ENCODE measurements around the gene NEK9. TPM values are rescaled to one million over a fixed set of nuclear protein-coding genes. Genes with fewer than 3 reads are reported as not detected.

Gene NEK9
- total RNA-seq, 1 experiment from 2014 or later = 40.7 TPM

- intact Hi-C loops (cut with micrococcal nuclease; ENCODE audit: unreplicated experiment) (no loop called here), in situ Hi-C loops (cut with HindIII; ENCODE audit: low pct_unique_long_range_greater_than_20kb, low sequenced_read_pairs) (no loop called here)
- BruUV-seq (replicated peaks) = no TSS peak
- Histone ChIP-seq H3K9me3 (ENCODE audit: control insufficient read depth, insufficient read depth, low read depth, low read length) (no peaks in the 10 kb centered on the region), H3K4me3 (ENCODE audit: low read depth in 2 of 2, low read length in 2 of 2) (no peak overlapping the region), H3K4me1 (ENCODE audit: control insufficient read depth, insufficient read depth, low read length) (peaks cover 10% of the 10 kb centered on the region), H3K36me3 (ENCODE audit: control insufficient read depth, insufficient read depth, low read length) (peaks cover 2% of the 10 kb centered on the region), H3K27me3 (ENCODE audit: control insufficient read depth, insufficient read depth, low read length) (no peaks in the 10 kb centered on the region), H3K27ac (ENCODE audit: low read length) (no peak overlapping the region)
- DNase-seq (ENCODE audit: low read depth, low spot score) (no peak), ATAC-seq (no peak)
- CTCF ChIA-PET = no interaction called here
- POLR2A ChIA-PET = no interaction called here
- TF ChIP-seq POLR2AphosphoS5 (IDR thresholded peaks at IDR 0.05; ENCODE audit: low read depth, low read length) (no peak), SIN3A (IDR thresholded peaks at IDR 0.05; ENCODE audit: borderline replicate concordance, insufficient read depth, low read depth, low read length) (no peak), CTCF (IDR thresholded peaks at IDR 0.05) (no peak), REST (IDR thresholded peaks at IDR 0.05; ENCODE audit: insufficient read depth in 1 of 2, low read depth in 2 of 2, low read length in 1 of 2) (no peak), TCF7L2 (IDR thresholded peaks at IDR 0.05; ENCODE audit: low read depth, low read length) (no peak)
These were observed 66.4 kb downstream of the NEK9 start for GRCh38 chr14:75060420-75060819.

DNA sequence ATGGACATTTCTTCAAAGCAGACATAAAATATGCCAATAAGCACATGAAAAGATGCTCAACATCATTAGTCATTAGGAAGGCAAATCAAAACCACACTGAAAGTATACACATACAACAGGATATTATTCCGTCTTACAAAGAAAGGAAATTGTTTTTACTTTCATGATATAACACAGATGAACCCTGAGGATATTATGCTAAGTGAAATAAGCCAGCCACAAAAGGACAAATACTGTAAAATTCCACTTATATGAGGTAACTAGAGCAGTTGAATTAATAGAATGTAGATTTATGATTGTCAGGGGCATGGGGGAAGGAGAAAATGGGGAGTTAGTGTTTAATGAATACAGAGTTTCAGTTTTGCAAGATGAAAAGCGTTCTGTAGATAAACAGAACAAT is 67.2 kb downstream of the NEK9 start:
- intact Hi-C loops (cut with micrococcal nuclease; ENCODE audit: unreplicated experiment) (no loop called here), in situ Hi-C loops (cut with HindIII; ENCODE audit: low pct_unique_long_range_greater_than_20kb, low sequenced_read_pairs) (no loop called here)
- CTCF ChIA-PET = interaction anchor here (0.6 kb wide), 1 partner anchor 650 kb away, joined by 6 read pairs; no protein-coding TSS in a partner anchor
- no peak for TF ChIP-seq POLR2AphosphoS5 (IDR thresholded peaks at IDR 0.05; ENCODE audit: low read depth, low read length)
- no peak for TF ChIP-seq SIN3A (IDR thresholded peaks at IDR 0.05; ENCODE audit: borderline replicate concordance, insufficient read depth, low read depth, low read length)
- TF ChIP-seq TCF7L2 (IDR thresholded peaks at IDR 0.05; ENCODE audit: low read depth, low read length) = no peak
- TF ChIP-seq CTCF (IDR thresholded peaks at IDR 0.05) = no peak
- TF ChIP-seq REST (IDR thresholded peaks at IDR 0.05; ENCODE audit: insufficient read depth in 1 of 2, low read depth in 2 of 2, low read length in 1 of 2) = no peak
- no peaks in the 10 kb centered on the region for H3K27me3 ChIP-seq (ENCODE audit: control insufficient read depth, insufficient read depth, low read length)
- H3K4me1 ChIP-seq (ENCODE audit: control insufficient read depth, insufficient read depth, low read length) = peaks cover 6% of the 10 kb centered on the region
- H3K4me3 ChIP-seq (ENCODE audit: low read depth in 2 of 2, low read length in 2 of 2) = no peak overlapping the region
- H3K9me3 ChIP-seq (ENCODE audit: control insufficient read depth, insufficient read depth, low read depth, low read length) = no peaks in the 10 kb centered on the region
- BruUV-seq (replicated peaks) = no TSS peak
- no peak overlapping the region for H3K27ac ChIP-seq (ENCODE audit: low read length)
- ATAC-seq = no peak
- DNase-seq (ENCODE audit: low read depth, low spot score) = no peak
- H3K36me3 ChIP-seq (ENCODE audit: control insufficient read depth, insufficient read depth, low read length) = peaks cover 2% of the 10 kb centered on the region
- POLR2A ChIA-PET = no interaction called here
